Activated T-helper 17 cell treated with anti-CD3 and anti-CD28 coated beads, Interleukin-2, amount 50 U/mL, for 72 hours (primary cell): ENCODE data around the gene SMIM35. TPM values are rescaled to one million over a fixed set of nuclear protein-coding genes. Genes with fewer than 3 reads are reported as not detected.
A peak's percentile ranks its signal among the peaks of the same experiment; 100 is the strongest.

Source experiments
- ATAC-seq: fragments of 150-1000 bp; cut with Tn5 transposase; replicated peaks from 2 replicates; pipeline ENCODE4 v1.10.0; 2021; ENCODE audit warnings: mild to moderate bottlenecking, moderate library complexity
- H3K27ac Mint-ChIP-seq: one replicate; pipeline ENCODE4 v1.8.0; 2022; ENCODE audit warnings: mixed read lengths
- H3K27me3 Mint-ChIP-seq: one replicate; pipeline ENCODE4 v1.8.0; 2022; ENCODE audit warnings: mixed read lengths
- H3K36me3 Mint-ChIP-seq: one replicate; pipeline ENCODE4 v1.8.0; 2022; ENCODE audit warnings: low read depth, mild to moderate bottlenecking, mixed read lengths
- H3K4me1 Mint-ChIP-seq: one replicate; pipeline ENCODE4 v1.8.0; 2022; ENCODE audit warnings: mixed read lengths
- H3K4me3 Mint-ChIP-seq: one replicate; pipeline ENCODE4 v1.8.0; 2022; ENCODE audit warnings: mild to moderate bottlenecking, mixed read lengths
- H3K9me3 Mint-ChIP-seq: one replicate; pipeline ENCODE4 v1.8.0; 2022; ENCODE audit warnings: mixed read lengths
- total RNA-seq, 2 donors: library from RNA; stranded (reverse); gene quantifications; one replicate each; pipeline ENCODE4 v1.2.3, GENCODE V29; 2022

The SMIM35 gene
- total RNA-seq, 2 donors from 2014 or later: not detected

DNA sequence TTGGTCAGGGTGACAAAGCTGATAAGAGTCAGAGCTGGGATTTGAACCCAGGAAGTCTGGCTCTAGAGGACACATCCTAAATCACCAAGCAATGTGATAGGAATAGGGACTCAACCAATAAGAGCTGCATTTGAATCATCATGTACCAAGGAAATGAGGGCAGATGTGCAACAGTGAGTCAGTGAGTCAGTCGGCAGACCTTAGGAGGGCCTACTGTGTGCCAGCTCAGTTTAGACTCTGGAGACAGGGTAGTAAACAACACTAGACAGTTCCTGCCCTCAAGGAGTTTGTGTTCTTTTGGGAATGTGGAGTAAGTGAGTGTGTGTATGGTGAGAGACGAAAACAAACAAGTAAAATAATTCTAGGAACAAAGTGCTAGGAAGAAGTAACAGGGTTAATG is 89.4 kb downstream of the SMIM35 start:
- Mint-ChIP-seq H3K4me1 (peaks cover 50% of the 10 kb centered on the region), H3K27ac (peak overlapping the region; percentile 78), H3K9me3 (no peaks in the 10 kb centered on the region), H3K4me3 (peak overlapping the region; percentile 54), H3K36me3 (peaks cover 92% of the 10 kb centered on the region), H3K27me3 (no peaks in the 10 kb centered on the region)
- ATAC-seq: peak; percentile 37

DNA sequence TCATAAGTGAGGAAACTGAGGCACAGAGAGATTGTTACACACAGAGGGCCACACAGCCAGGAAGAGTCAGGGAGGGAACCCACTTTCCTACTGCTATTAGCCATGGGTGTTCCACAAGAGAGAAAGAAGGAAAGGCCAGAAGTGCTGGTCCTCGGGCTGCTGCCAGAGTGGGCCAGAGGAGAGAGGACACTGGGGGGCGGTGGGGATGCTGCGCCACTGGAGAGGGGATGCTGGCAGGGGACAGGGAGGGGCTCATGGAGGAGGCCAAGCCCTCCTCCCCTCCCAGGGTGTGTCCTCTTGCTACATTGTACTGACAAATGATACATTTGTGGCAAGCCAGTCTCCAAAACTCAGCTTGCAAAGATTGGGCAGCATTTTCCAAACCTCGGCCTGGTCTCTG is 90.7 kb downstream of the SMIM35 start:
- peak overlapping the region; percentile 85 for H3K27ac Mint-ChIP-seq
- no peak for ATAC-seq
- H3K4me1 Mint-ChIP-seq: peaks cover 49% of the 10 kb centered on the region
- H3K4me3 Mint-ChIP-seq: peak overlapping the region; percentile 54
- H3K9me3 Mint-ChIP-seq: no peaks in the 10 kb centered on the region
- no peaks in the 10 kb centered on the region for H3K27me3 Mint-ChIP-seq
- H3K36me3 Mint-ChIP-seq: peaks cover 96% of the 10 kb centered on the region

DNA sequence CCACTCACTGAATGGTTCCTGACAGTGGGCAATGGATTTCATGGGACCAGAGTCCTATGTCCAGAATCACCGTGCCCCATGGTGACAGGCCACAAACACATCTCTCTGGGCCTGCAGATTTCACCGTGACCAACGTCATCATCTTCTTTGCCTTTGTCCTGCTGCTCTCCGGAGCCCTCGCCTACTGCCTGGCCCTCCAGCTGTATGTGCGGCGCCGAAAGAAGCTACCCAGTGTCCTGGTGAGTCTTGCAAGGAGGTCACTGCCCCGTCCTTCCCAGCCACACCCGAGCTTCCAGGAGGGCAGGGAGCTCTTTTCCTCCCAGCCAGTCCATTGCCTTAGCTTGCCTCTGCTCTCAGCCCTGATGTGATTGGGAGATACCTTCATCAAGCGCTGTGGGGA is 91.3 kb downstream of the SMIM35 start:
- Mint-ChIP-seq H3K36me3 (peaks cover 100% of the 10 kb centered on the region), H3K27me3 (no peaks in the 10 kb centered on the region), H3K27ac (peak overlapping the region; percentile 85), H3K9me3 (no peaks in the 10 kb centered on the region), H3K4me3 (peak overlapping the region; percentile 54), H3K4me1 (peaks cover 49% of the 10 kb centered on the region)
- ATAC-seq: no peak

DNA sequence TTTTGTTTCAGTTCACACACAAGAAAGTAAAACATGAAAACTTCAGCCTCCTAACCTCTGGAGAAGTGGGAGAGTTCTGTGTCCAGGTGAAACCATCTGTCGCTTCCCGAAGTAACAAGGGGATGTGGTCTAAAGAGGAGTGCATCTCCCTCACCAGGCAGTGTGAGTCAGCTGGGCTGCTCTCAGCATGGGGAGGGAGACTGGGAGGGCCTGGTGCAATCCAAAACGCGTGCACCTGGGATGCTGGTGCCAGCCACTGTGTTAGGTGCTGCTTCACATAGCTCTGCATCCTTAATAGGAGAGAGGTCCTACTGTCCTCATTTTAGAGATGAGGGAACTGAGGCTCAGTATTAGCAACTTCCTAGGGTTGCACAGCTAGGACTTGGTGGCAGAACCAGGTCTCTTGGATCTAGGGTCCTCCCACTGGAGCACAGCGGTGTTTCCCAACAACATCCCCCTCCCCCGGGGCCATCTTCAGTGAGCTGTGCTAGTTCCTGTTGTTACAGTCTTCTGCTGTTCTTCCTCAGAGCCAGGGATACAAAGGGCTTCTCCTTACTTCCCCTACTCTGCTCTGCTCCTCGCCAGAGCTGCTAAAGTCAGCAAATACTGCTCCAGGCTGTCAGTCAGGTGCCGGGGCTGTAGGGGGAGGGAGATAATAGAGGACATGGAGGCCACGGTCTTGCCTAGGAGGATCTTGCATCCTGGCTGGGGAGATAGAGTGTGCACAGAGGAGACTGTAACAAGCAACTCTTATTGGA is 92.6 kb downstream of the SMIM35 start:
- Mint-ChIP-seq H3K4me3 (peak overlapping the region; percentile 90), H3K27ac (no peak overlapping the region), H3K9me3 (no peaks in the 10 kb centered on the region), H3K27me3 (no peaks in the 10 kb centered on the region), H3K36me3 (peaks cover 100% of the 10 kb centered on the region), H3K4me1 (peaks cover 51% of the 10 kb centered on the region)
- no peak for ATAC-seq

DNA sequence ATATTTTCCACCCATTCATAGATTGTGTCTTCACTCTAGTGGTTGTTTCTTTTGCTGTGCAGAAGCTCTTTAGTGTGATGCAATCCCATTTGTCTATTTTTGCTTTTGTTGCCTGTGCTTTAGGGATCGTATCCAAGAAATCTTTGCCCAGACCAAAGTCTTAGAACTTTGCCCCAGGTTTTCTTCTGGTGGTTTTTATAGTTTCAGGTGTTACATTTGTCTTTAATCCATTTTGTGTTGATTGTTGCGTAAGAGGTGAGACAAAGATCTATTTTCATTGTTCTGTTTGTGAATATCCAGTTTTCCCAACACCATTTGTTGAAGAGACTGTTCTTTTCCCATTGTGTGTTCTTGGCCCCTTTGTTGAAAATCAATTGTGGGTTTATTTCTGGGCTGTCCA is 94.1 kb downstream of the SMIM35 start:
- Mint-ChIP-seq H3K4me3 (peak overlapping the region; percentile 90), H3K4me1 (peaks cover 43% of the 10 kb centered on the region), H3K27ac (peak overlapping the region; percentile 41), H3K36me3 (peaks cover 100% of the 10 kb centered on the region), H3K27me3 (no peaks in the 10 kb centered on the region), H3K9me3 (no peaks in the 10 kb centered on the region)
- ATAC-seq: no peak

DNA sequence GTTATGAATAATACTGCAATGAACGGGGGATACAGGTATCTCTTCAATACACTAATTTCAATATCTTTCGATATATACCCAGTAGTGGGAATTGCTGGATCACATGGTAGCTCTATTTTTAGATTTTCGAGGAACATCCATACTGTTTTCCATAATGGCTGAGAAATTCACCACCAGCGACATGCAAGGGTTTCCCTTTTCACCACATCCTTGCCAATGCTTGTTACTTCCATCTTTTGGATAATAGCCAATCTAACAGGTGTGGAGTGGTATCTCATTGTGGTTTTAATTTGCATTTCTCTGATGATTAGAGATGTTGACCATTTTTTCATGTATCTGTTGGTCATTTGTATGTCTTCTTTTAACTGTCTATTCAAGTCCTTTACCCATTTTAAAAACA is 94.6 kb downstream of the SMIM35 start:
- Mint-ChIP-seq H3K27ac (peak overlapping the region; percentile 44), H3K4me3 (peak overlapping the region; percentile 90), H3K36me3 (peaks cover 100% of the 10 kb centered on the region), H3K27me3 (no peaks in the 10 kb centered on the region), H3K9me3 (no peaks in the 10 kb centered on the region), H3K4me1 (peaks cover 43% of the 10 kb centered on the region)
- ATAC-seq: no peak

DNA sequence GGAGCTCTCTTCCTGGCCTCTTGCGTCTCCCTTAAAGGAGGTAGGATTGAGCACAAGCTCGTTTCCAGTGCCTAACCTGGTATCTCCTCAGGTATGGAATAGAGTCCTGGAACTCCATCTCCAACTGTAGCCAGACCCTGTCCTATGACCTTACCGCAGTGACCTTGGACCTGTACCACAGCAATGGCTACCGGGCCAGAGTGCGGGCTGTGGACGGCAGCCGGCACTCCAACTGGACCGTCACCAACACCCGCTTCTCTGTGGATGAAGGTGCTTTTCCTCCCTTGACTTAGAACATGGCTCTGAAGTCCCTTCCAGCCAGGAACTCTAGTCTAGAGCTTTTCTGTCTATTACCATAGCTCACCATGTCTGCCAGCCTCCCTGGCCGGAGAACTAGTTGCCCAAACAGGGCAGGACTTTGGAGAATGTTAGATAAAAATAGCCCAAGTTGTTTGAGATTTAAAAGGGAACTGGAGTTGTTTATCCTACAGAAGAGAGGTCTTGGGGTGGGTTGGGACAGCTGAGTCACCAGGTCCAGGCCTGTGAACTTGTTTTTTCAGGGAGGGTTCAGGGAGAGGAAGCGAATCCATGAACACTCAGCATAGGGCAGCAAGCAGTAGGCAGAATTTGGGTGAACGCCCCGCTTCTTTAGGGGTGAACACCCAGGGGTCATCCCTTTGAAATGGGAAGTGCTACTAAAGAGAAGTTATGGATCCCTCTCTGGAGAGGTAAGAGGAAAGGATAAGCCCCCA is 97.2 kb downstream of the SMIM35 start:
- peaks cover 41% of the 10 kb centered on the region for H3K4me1 Mint-ChIP-seq
- ATAC-seq: no peak
- no peaks in the 10 kb centered on the region for H3K27me3 Mint-ChIP-seq
- H3K27ac Mint-ChIP-seq: peak overlapping the region; percentile 54
- peaks cover 98% of the 10 kb centered on the region for H3K36me3 Mint-ChIP-seq
- H3K4me3 Mint-ChIP-seq: peak overlapping the region; percentile 90
- no peaks in the 10 kb centered on the region for H3K9me3 Mint-ChIP-seq

DNA sequence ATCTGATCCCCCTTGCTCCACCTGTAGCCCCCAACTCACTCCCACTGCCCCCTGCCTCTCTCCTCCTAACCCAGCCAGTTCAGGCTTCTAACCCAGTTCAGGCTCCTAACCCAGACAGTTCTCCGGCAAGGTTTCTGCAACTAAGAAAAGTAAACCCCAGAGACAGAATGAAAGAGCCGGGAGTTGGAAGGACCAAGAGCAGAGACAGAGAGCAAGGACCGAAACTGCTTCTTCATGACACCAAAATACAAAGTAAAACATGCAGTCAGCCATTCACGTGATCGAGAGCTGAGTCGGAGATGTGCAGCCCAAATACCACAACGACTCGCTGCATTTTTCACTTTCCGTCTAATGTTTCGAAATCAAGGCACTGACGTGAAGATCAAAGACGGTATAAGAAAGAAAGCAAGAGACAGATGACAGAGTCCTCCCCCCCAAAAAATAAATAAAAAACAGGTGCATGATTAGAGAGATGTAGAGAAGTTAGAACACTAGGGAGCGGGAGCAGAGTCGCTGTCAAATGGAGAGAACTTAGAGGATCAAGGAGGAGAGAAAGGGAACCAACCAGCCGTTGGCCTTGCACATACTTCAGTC is 99.7 kb downstream of the SMIM35 start:
- Mint-ChIP-seq H3K36me3 (peaks cover 75% of the 10 kb centered on the region), H3K4me3 (peak overlapping the region; percentile 90), H3K4me1 (peaks cover 41% of the 10 kb centered on the region), H3K27ac (peak overlapping the region; percentile 91), H3K27me3 (no peaks in the 10 kb centered on the region), H3K9me3 (no peaks in the 10 kb centered on the region)
- peak; percentile 67 for ATAC-seq

DNA sequence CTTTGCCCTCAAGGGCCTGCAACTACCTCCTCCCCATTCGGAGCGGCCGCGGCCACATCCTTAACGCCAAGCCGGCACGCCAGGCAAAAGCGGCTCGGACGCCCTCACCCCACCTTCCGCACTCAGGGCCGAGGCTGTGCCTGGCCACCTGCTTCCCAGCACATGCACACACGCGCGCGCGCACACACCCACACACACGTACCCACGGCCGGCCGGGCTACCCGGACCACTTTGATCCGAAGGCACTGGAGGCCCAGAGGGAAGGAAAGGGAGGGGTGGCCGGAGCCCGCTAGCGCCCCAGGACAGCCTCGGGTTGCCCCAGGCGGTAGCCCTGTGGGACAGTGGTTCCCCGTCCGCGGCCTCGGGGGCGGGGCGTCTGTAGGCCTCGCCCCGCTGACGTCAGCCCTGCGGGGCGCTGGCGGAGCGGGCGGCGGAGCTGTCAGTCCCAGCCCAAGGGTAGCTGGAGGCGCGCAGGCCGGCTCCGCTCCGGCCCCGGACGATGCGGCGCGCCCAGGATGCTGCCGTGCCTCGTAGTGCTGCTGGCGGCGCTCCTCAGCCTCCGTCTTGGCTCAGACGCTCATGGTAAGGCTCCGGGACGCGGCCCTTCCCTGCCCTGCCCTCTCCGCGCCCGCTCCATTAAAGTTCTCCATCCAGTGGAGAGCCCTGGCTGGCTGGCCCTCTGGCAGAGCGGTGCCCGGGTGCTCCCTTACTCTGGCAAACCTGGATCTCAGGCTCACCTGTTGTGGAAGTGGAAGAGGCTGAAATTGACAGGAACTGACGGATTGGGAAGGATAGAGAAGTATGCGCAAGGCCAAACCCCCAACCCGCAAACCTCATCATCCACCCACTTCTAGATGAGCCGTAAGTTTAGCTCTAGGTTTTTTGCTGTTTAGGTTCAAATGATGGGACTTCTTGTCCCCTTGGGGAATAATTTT is 100.5 kb downstream of the SMIM35 start, which contains the start of gene IL10RA:
Gene IL10RA (plus strand): TSS at position 442 of the 935 bp plus-strand sequence. CDS start 74 bp downstream, at position 516.
- Mint-ChIP-seq H3K9me3 (no peaks in the 10 kb centered on the region), H3K27me3 (no peaks in the 10 kb centered on the region), H3K4me3 (peak within 1 kb of the TSS; percentile 90), H3K4me1 (peaks cover 42% of the 10 kb centered on the region), H3K27ac (peak within 1 kb of the TSS; percentile 91), H3K36me3 (peaks cover 66% of the 10 kb centered on the region)
- peak; percentile 84 for ATAC-seq

DNA sequence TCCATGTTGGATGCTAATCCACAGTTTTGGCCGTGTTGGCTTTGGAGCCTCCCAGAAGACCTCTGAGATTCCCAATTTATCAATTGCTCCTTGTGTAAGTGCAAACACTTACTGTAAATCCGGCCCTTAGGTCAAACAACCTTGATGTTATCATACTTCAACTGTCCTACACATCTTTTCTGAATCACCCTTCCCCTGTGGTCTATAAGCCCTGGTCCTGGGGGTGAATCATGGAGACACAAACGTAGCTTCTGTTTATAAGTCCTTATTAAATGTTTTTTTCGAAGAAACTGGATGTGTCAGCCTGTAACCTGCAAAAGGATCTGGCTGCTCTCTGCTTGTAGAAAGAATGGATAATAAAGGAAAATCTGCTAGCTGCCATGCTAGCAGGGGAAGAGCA is 102.3 kb downstream of the SMIM35 start:
- Mint-ChIP-seq H3K36me3 (peaks cover 49% of the 10 kb centered on the region), H3K27me3 (no peaks in the 10 kb centered on the region), H3K27ac (peak overlapping the region; percentile 91), H3K4me3 (peak overlapping the region; percentile 90), H3K9me3 (no peaks in the 10 kb centered on the region), H3K4me1 (peaks cover 45% of the 10 kb centered on the region)
- ATAC-seq: peak; percentile 39

DNA sequence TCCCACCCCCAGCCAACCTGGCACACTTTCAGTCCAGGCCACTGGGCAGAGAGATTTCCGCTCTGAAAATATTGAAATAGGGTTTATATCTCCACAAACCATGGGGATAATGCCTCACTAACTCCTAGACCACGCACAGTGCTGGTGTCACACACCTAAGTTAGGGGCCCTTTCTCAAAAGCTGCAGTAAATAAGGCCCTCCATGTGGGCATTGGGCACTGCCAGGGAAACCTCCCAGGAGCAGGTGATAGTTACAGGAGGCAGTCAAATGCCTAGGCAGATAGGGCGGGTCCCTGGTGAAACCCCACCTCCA is 103.6 kb downstream of the SMIM35 start:
- H3K27me3 Mint-ChIP-seq: no peaks in the 10 kb centered on the region
- H3K27ac Mint-ChIP-seq: no peak overlapping the region
- no peaks in the 10 kb centered on the region for H3K9me3 Mint-ChIP-seq
- H3K36me3 Mint-ChIP-seq: peaks cover 35% of the 10 kb centered on the region
- H3K4me3 Mint-ChIP-seq: peak overlapping the region; percentile 90
- no peak for ATAC-seq
- H3K4me1 Mint-ChIP-seq: peaks cover 42% of the 10 kb centered on the region

DNA sequence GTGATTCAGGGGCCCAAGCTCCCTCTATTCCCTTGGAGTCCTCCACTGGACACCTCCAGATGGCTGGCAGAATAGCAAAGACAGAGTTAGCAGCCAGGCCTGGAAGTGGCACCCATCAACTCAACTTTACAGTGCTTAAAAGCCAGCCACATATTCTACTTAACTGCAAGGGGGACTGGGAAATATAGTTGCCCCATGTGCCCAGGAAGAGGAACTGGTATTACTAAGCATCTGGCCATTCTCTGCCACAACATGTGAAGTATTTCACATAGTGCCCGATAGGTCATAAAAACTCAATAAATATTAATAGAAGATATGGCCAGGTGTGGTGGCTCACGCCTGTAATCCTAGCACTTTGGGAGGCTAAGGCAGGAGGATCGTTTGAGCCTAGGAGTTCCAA is 106.0 kb downstream of the SMIM35 start:
- H3K27me3 Mint-ChIP-seq: no peaks in the 10 kb centered on the region
- no peak for ATAC-seq
- peak overlapping the region; percentile 80 for H3K27ac Mint-ChIP-seq
- H3K4me3 Mint-ChIP-seq: no peak overlapping the region
- H3K9me3 Mint-ChIP-seq: no peaks in the 10 kb centered on the region
- H3K4me1 Mint-ChIP-seq: peaks cover 35% of the 10 kb centered on the region
- peaks cover 12% of the 10 kb centered on the region for H3K36me3 Mint-ChIP-seq

DNA sequence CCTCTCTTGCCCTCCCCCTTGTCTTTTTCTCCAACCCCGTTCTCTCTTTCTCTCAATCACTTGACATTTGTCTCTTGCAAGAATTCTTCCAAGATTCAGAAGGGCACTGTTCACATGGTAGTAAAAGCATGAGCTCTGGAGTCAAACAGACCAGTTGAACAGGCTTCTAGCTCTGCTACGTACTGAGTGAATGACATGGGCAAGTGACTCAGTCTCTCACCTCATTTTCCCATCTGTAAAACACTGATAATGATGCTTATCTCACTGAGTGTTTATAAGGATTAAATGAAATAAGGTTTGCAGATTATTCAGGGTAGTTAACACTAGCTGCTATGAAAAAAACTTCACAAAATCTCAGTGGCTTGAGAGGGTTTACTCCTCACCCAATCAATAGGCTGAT is 106.5 kb downstream of the SMIM35 start:
- H3K27ac Mint-ChIP-seq: peak overlapping the region; percentile 80

More for the DNA sequence above, 106.5 kb downstream of the SMIM35 start:
- Mint-ChIP-seq H3K27me3 (no peaks in the 10 kb centered on the region), H3K4me3 (peak overlapping the region; percentile 68), H3K9me3 (no peaks in the 10 kb centered on the region), H3K36me3 (peaks cover 9% of the 10 kb centered on the region), H3K4me1 (peaks cover 35% of the 10 kb centered on the region)
- ATAC-seq: peak; percentile 45
